MM.1S (cell line): ENCODE measurements around the gene SHC2.

Source experiments
- DNase-seq: peaks from one replicate; pipeline ENCODE4 v3.0.0-alpha.2; 2015
- H2AFZ ChIP-seq: fragments of 300-600 bp; sonication (generic); 2 replicates; pipeline ENCODE4 v1.6.0; 2016; ENCODE audit warnings: antibody characterized with exemption, low read length
- H3F3A ChIP-seq: fragments of 300-600 bp; sonication (generic); 2 replicates; pipeline ENCODE4 v1.6.1; 2016; ENCODE audit warnings: mild to moderate bottlenecking, antibody characterized with exemption, low read length, moderate library complexity, mixed read lengths; ENCODE audit not compliant: insufficient read depth
- H3K27ac ChIP-seq: fragments of 300-600 bp; sonication (generic); 2 replicates; pipeline ENCODE4 v1.5.1; 2016; ENCODE audit warnings: mild to moderate bottlenecking, low read length
- H3K27me3 ChIP-seq: fragments of 300-600 bp; sonication (generic); replicated peaks from 2 replicates; pipeline ENCODE4 v1.6.0; 2016; ENCODE audit warnings: low read length; ENCODE audit not compliant: insufficient read depth
- H3K36me3 ChIP-seq: fragments of 300-600 bp; sonication (generic); replicated peaks from 2 replicates; pipeline ENCODE4 v1.6.1; 2016; ENCODE audit warnings: mild to moderate bottlenecking, low read length, mixed read lengths; ENCODE audit not compliant: insufficient read depth
- H3K4me1 ChIP-seq: fragments of 300-600 bp; sonication (generic); 2 replicates; pipeline ENCODE4 v1.6.1; 2016; ENCODE audit warnings: low read length, mixed read lengths
- H3K4me2 ChIP-seq: fragments of 300-600 bp; sonication (generic); 2 replicates; pipeline ENCODE4 v1.6.0; 2016; ENCODE audit warnings: low read depth, low read length
- H3K4me3 ChIP-seq: fragments of 300-600 bp; sonication (generic); 2 replicates; pipeline ENCODE4 v1.5.1; 2016; ENCODE audit warnings: low read length, mixed read lengths
- H3K79me2 ChIP-seq: fragments of 300-600 bp; sonication (generic); 2 replicates; pipeline ENCODE4 v1.6.1; 2016; ENCODE audit warnings: mixed run types, low read length, mixed read lengths
- H3K9ac ChIP-seq: fragments of 300-600 bp; sonication (generic); 2 replicates; pipeline ENCODE4 v1.6.1; 2016; ENCODE audit warnings: low read length, mixed read lengths
- H3K9me2 ChIP-seq: fragments of 300-600 bp; sonication (generic); replicated peaks from 2 replicates; pipeline ENCODE4 v1.6.1; 2016; ENCODE audit warnings: mild to moderate bottlenecking, low read length, mixed read lengths; ENCODE audit not compliant: insufficient read depth
- H3K9me3 ChIP-seq: fragments of 300-600 bp; sonication (generic); replicated peaks from 2 replicates; pipeline ENCODE4 v1.6.1; 2016; ENCODE audit warnings: mild to moderate bottlenecking, low read length, mixed read lengths; ENCODE audit not compliant: insufficient read depth
- H4K20me1 ChIP-seq: fragments of 300-600 bp; sonication (generic); 2 replicates; pipeline ENCODE4 v1.6.1; 2016; ENCODE audit warnings: mild to moderate bottlenecking, low read length, moderate library complexity, mixed read lengths; ENCODE audit not compliant: insufficient read depth
- CTCF ChIP-seq: fragments of 300-600 bp; sonication (generic); IDR thresholded peaks from 2 replicates; pipeline ENCODE4 v1.5.1; 2016; ENCODE audit warnings: antibody characterized with exemption, low read length, mixed read lengths
- EZH2 ChIP-seq: fragments of 300-600 bp; sonication (generic); optimal IDR thresholded peaks from 2 replicates; pipeline ENCODE3; 2017; ENCODE audit warnings: low read depth, mild to moderate bottlenecking, antibody characterized with exemption, low read length, mixed read lengths
- EZH2phosphoT487 ChIP-seq: fragments of 300-600 bp; sonication (generic); IDR thresholded peaks from 2 replicates; pipeline ENCODE4 v1.6.1; 2018; ENCODE audit warnings: antibody characterized with exemption, low read length

Gene SHC2

DNA sequence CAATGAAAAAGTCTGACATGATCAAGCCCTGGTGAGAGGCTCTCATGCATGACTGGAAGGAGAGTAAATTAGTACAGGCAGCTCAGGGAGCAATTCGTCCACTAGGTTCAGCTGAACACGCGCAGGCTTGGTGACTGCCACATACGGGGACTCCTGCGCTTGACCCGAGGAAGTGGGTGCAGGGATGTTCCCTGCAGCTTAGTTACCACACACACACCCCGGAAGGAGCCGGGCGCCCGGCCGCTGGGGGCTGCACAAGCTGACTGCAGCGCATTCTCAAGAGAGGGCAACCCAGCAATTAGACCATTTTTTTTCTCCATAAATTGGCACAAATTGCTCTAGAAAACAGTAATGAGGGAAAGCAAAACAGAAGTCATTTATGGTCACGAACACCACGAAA is 93.3 kb downstream of the SHC2 start:
- no peaks in the 10 kb centered on the region for H3K36me3 ChIP-seq
- no peak for DNase-seq
- H3K9me2 ChIP-seq: no peaks in the 10 kb centered on the region
- TF ChIP-seq EZH2phosphoT487 (no peak), EZH2 (no peak), CTCF (no peak)
- no peaks in the 10 kb centered on the region for H3F3A ChIP-seq
- H3K79me2 ChIP-seq: no peaks in the 10 kb centered on the region
- no peaks in the 10 kb centered on the region for H3K9me3 ChIP-seq
- H3K4me2 ChIP-seq: no peak overlapping the region
- no peak overlapping the region for H3K4me3 ChIP-seq
- H3K9ac ChIP-seq: no peak overlapping the region
- no peaks in the 10 kb centered on the region for H4K20me1 ChIP-seq
- no peak overlapping the region for H2AFZ ChIP-seq
- no peaks in the 10 kb centered on the region for H3K4me1 ChIP-seq
- peaks cover 96% of the 10 kb centered on the region for H3K27me3 ChIP-seq
- no peak overlapping the region for H3K27ac ChIP-seq

- Histone ChIP-seq H3K36me3 (no peaks in the 10 kb centered on the region), H2AFZ (no peak overlapping the region), H3K4me1 (no peaks in the 10 kb centered on the region), H3K4me3 (no peak overlapping the region), H3K79me2 (no peaks in the 10 kb centered on the region), H3F3A (no peaks in the 10 kb centered on the region), H3K4me2 (no peak overlapping the region), H4K20me1 (no peaks in the 10 kb centered on the region), H3K27ac (no peak overlapping the region), H3K9me3 (no peaks in the 10 kb centered on the region), H3K27me3 (peaks cover 96% of the 10 kb centered on the region), H3K9ac (no peak overlapping the region), H3K9me2 (no peaks in the 10 kb centered on the region)
- DNase-seq: no peak
- TF ChIP-seq EZH2: no peak
Observed at GRCh38 chr19:366951-367350, 93.9 kb downstream of the SHC2 start.
